Measurements from ENCODE around the gene KCNRG.

GRCh38 chr13:50025436-50025835 lies 10.2 kb downstream of the KCNRG start:
- no peak for TF ChIP-seq CTCF (IDR thresholded peaks at IDR 0.05)
- no peak for TF ChIP-seq POLR2AphosphoS5 (IDR thresholded peaks at IDR 0.05; ENCODE audit: insufficient read depth in 1 of 2, low read depth in 1 of 2)
